ENCODE results near the gene PRAMEF11.
"Not testable (repeated sequence)": the region's sequence is repeated elsewhere in the genome, so short reads cannot be mapped to it uniquely, and the experiment has no call there.

Gene PRAMEF11

GRCh38 chr1:12831310-12831709 lies at the start of gene PRAMEF11:
PRAMEF11 (minus strand) TSS chr1:12831410; CDS start chr1:12828789, 2,621 bp downstream.
- DNase-seq (ENCODE audit: low spot score); FAIRE-seq: not testable (repeated sequence)

- not testable (repeated sequence) for FAIRE-seq
These were observed 47.2 kb upstream of the PRAMEF11 start for GRCh38 chr1:12878453-12878852.

DNA sequence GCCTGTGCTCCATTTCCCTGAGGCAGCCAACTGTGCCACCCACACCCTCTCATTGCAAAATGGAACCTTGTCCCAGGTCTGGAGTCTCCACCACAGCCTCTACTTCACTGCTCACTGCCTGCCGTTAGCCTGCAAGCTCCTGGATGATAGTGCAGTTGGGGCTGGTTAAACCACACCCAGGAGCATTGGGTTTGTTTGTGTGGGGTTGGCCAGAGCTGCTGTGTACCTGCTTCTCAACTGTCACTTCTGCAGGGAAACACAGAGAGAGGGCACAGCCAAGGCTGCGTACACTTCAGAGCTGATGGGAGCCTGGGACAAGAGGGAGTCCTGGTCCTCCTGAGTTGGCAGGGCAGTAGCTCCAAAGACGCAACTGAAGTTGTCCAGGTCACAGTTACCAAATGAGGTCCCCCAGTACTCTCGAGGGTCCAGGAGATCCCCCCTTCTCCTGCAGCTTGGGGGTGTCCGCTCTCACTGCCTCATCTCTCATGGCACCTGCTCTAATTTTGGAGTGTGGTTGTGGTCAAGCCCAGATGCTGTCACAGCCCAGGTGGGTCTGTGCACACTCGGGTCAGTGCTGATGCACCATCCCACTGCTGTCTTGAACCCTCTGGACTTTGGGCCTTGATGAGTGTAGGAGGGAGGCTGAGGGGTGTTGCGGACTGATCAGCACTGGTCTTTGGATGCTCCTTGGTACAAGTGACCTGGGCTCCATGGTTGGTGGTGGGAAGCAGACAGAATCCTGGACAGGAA lies 32.1 kb upstream of the PRAMEF11 start:
- FAIRE-seq; DNase-seq (ENCODE audit: low spot score): not testable (repeated sequence)

More at GRCh38 chr1:12878453-12878852, 47.2 kb upstream of the PRAMEF11 start:
- not testable (repeated sequence) for DNase-seq (ENCODE audit: low spot score)

DNA sequence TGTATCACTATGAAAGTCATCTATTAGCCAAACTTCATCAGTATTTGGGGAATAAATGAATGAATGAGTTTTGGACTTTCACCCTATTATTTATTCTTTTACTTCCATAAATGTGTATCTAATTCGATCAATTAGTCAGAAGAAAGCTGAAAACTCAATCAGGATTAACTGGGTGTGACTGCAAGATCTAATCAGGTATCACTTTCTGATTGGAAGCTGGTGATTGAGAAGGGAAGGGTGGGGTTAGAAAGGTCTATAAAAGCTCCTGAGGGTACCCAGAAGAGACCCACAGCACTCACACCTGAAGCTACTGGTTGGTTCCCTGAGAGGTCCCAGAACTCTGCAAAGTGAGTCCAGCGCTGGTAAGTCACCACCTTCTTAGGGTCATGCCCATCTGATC lies 25.6 kb upstream of the PRAMEF11 start, which contains the start of gene PRAMEF2:
PRAMEF2 (plus strand) TSS at position 301 of the 400 bp plus-strand sequence. CDS start 1,924 bp downstream, outside the sequence.
- FAIRE-seq = not testable (repeated sequence)

GRCh38 chr1:12851779-12852178 lies 20.6 kb upstream of the PRAMEF11 start:
- DNase-seq (ENCODE audit: low spot score) = peak; percentile 35
- FAIRE-seq = no peak

More for the DNA sequence above, 25.6 kb upstream of the PRAMEF11 start, which contains the start of gene PRAMEF2:
- not testable (repeated sequence) for DNase-seq (ENCODE audit: low spot score)

GRCh38 chr1:12848620-12849019 lies 17.4 kb upstream of the PRAMEF11 start, which contains the start of gene HNRNPCL1:
HNRNPCL1 (minus strand) TSS chr1:12848720; CDS start chr1:12848289, 431 bp downstream.
- DNase-seq (ENCODE audit: low spot score); FAIRE-seq: not testable (repeated sequence)

DNA sequence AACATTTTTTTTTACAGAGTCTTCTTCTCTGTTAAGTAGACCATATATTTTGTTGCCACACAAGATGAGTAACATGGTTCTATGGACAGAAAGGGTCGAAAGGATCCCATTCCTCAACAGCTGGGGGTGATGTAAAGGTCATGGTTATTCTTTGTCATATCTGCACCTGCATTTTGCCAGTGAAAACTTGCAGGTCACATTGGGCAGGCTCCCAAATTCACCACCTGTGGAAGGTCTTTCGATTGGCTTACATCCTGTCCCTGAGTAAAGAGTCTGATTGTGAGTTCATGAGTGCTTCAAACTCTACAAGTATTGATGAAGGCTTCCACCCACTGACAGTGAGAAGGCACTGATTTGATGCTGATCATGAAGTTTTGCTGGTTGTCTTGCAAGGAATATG lies 2.0 kb upstream of the PRAMEF11 start:
- DNase-seq (ENCODE audit: low spot score); FAIRE-seq: not testable (repeated sequence)

- FAIRE-seq; DNase-seq (ENCODE audit: low spot score): not testable (repeated sequence)
These were observed 12.1 kb downstream of the PRAMEF11 start for GRCh38 chr1:12819061-12819460.

- no peak for FAIRE-seq
- no peak for DNase-seq (ENCODE audit: low spot score)
These were observed 19.8 kb downstream of the PRAMEF11 start for GRCh38 chr1:12811409-12811784.

- no peak for DNase-seq (ENCODE audit: low spot score)
- no peak for FAIRE-seq
These were observed 20.4 kb downstream of the PRAMEF11 start for GRCh38 chr1:12810691-12811408.

- FAIRE-seq (no peak), DNase-seq (ENCODE audit: low spot score) (no peak)
These were observed 21.3 kb downstream of the PRAMEF11 start for GRCh38 chr1:12809933-12810332.

DNA sequence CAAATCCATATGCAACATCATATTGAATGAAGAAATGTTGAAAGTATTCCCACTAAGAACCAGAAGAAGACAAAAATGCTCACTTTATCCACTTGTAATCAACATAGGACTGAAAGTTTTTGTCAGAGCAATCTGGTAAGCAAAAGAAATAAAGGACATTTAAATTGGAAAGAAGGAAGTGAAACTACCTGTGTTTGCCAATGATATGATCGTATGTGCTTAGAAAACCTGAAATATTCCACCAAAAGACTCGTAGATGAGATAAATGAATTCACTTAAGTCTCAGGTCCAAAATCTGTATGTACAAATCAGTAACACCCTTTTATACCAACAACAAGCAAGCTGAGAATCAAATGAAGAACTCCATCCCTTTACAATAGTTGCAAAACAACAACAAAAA lies 31.5 kb downstream of the PRAMEF11 start:
- FAIRE-seq = no peak
- no peak for DNase-seq (ENCODE audit: low spot score)

DNA sequence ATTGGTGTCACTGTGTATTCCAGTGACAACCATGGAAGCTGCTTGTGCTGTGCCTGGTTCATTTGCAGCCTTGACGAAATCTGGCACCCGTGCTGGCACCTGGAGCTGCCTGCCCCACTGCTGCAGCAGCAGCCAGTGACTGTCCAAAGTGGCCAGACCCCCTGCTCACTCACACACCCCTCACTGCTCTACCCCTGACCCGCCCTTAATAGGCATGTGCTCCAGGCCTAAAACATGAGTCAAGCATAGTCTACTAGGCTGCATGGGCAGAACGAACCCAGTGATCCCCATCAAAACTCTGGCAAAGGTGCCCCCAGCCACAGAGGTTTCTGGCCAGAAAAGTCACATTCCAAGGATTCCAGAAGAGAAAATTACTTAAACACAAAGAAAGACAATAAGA lies 32.3 kb downstream of the PRAMEF11 start:
- DNase-seq (ENCODE audit: low spot score) (no peak), FAIRE-seq (no peak)

DNA sequence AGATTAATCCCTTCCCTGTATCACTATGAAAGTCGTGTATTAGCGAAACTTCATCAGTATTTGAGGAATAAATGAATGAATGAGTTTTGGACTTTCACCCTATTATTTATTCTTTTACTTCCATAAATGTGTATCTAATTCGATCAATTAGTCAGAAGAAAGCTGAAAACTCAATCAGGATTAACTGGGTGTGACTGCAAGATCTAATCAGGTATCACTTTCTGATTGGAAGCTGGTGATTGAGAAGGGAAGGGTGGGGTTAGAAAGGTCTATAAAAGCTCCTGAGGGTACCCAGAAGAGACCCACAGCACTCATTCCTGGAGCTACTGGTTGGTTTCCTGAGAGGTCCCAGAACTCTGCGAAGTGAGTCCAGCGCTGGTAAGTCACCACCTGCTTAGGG lies 40.1 kb downstream of the PRAMEF11 start, which contains the start of gene PRAMEF1:
PRAMEF1 (plus strand) TSS at position 301 of the 400 bp plus-strand sequence. CDS start 1,831 bp downstream, outside the sequence.
- DNase-seq (ENCODE audit: low spot score); FAIRE-seq: not testable (repeated sequence)

DNA sequence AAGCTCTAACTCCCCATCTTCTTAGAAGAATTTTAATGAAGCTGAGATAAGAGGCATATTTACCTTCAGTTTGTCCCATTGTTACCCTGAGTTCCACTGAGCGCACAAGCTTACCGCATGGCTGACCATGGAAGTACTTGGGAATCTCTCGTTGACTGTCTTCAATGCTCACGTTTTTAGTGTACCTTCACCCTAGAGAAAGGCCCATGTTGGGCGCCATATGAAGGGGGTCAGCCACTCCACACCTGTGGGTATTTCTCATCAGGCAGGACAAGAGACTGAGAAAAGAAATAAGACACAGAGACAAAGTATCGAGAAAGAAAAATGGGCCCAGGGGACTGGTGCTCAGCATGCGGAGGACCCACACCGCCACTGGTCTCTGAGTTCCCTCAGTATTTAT lies 46.5 kb downstream of the PRAMEF11 start:
- DNase-seq (ENCODE audit: low spot score); FAIRE-seq: not testable (repeated sequence)

DNA sequence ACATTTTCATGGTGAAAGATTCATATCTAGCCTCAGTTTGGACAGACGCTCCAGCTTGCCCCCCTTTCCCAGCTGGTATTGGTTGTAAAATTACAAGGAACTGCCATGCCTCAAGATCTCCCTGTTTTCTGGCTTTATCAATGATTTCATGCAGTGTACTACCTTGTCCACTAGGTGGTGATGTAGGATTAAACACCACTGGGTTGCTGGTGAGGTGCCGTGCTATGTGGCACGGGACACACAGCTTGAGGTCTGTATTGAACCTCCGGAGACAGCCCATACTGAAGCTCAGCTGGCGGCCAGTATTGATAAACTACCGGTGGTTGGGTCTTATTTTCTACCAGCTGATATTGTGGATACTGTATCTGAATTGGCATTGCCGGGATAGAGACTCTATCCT lies 47.4 kb downstream of the PRAMEF11 start:
- DNase-seq (ENCODE audit: low spot score); FAIRE-seq: not testable (repeated sequence)

DNA sequence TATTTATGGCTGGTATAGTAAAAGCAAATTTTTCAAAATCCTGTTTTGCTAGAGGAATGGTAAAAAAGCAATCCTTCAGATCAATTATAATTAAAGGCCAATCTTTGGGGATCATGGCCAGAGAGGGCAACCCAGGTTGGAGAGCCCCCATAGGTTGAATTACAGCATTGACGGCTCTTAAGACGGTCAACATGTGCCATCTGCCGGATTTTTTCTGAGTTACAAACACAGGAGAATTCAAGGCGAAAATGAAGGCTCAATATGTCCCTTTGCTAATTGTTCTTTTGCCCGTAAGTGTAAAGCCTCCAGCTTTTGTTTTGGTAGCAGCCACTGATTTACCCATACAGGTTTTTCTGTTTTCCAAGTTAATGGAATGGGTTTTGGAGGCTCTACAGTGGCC lies 49.7 kb downstream of the PRAMEF11 start:
- peak; percentile 28 for FAIRE-seq
- not testable (repeated sequence) for DNase-seq (ENCODE audit: low spot score)

- DNase-seq (ENCODE audit: low spot score) = no peak
- no peak for FAIRE-seq
These were observed 52.3 kb downstream of the PRAMEF11 start for GRCh38 chr1:12778907-12779306.

DNA sequence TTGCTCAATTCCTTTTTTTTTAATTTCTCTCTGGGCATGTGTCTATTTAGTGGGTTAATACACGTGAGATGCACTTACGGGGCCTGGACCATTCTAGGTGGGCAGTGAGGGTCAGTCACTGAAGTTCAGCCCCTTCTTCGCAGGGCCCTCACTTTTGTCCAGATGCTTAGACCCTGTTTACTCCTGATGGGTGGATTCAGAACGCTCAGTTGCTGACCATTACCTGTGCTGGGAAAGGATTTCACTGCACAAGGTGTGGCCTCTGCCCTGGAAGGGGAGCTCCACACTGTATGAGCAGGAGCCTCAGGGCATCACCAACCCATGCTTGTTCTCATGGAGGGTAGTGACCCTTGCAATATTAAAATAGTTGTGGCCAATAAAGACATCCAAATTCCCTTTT lies 53.1 kb downstream of the PRAMEF11 start:
- FAIRE-seq = no peak
- no peak for DNase-seq (ENCODE audit: low spot score)

DNA sequence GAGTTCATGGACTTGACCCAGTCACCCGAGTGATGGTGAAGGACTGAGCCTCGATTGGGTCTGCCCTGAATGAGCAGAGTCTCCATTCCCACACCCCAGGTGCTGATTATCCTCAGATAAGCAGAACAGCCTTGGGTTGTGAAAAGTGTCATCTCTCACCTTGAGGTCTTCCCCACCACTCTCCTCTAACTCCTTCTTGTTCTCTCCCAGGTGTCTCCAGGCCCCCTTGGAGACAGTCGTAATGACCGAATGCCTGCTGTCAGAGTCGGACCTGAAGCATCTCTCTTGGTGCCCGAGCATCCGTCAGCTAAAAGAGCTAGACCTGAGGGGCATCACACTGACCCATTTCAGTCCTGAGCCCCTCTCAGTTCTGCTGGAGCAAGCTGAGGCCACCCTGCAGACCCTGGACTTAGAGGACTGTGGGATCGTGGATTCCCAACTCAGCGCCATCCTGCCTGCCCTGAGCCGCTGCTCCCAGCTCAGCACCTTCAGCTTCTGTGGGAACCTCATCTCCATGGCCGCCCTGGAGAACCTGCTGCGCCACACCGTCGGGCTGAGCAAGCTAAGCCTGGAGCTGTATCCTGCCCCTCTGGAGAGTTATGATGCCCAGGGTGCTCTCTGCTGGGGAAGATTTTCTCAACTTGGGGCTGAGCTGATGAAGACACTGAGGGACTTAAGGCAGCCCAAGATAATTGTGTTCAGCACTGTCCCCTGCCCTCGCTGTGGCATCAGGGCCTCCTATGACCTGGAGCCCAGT lies 54.2 kb downstream of the PRAMEF11 start:
- DNase-seq (ENCODE audit: low spot score) (no peak), FAIRE-seq (no peak)

GRCh38 chr1:12775443-12775842 lies 55.8 kb downstream of the PRAMEF11 start:
- FAIRE-seq = no peak
- DNase-seq (ENCODE audit: low spot score) = no peak

Measured in RCC 7860 (cell line).